H9 (cell line): Measurements from ENCODE around the gene ERRFI1. TPM values are rescaled to one million over a fixed set of nuclear protein-coding genes. Genes with fewer than 3 reads are reported as not detected.

Experiments used
- DNase-seq: peaks from one replicate; pipeline ENCODE4 v3.0.0-alpha.2; 2017
- H2AFZ ChIP-seq: one replicate; pipeline ENCODE4 v1.6.1; 2013; ENCODE audit warnings: mild to moderate bottlenecking, low read length, control low read depth, moderate library complexity
- H2AK5ac ChIP-seq: 2 replicates; pipeline ENCODE4 v1.6.1; 2013; ENCODE audit warnings: low read length, control low read depth, mixed read lengths; ENCODE audit not compliant: insufficient read length
- H2BK120ac ChIP-seq: one replicate; pipeline ENCODE4 v1.6.1; 2013; ENCODE audit warnings: low read depth, mild to moderate bottlenecking, low read length, control low read depth, inconsistent platforms; ENCODE audit not compliant: poor library complexity, severe bottlenecking
- H2BK12ac ChIP-seq: 2 replicates; pipeline ENCODE4 v1.6.1; 2013; ENCODE audit warnings: low read length, control low read depth, mixed read lengths, low read depth; ENCODE audit not compliant: insufficient read length
- H2BK15ac ChIP-seq: 2 replicates; pipeline ENCODE4 v1.6.1; 2013; ENCODE audit warnings: low read depth, low read length, control low read depth
- H2BK20ac ChIP-seq: one replicate; pipeline ENCODE4 v1.6.1; 2013; ENCODE audit warnings: low read depth, mild to moderate bottlenecking, low read length, control low read depth, inconsistent platforms; ENCODE audit not compliant: poor library complexity, severe bottlenecking
- H2BK5ac ChIP-seq: 2 replicates; pipeline ENCODE4 v1.6.1; 2013; ENCODE audit warnings: low read length, control low read depth, mixed read lengths; ENCODE audit not compliant: insufficient read length
- H3K14ac ChIP-seq: 2 replicates; pipeline ENCODE4 v1.6.1; 2013; ENCODE audit warnings: low read length, control low read depth; ENCODE audit not compliant: insufficient read depth
- H3K18ac ChIP-seq: 2 replicates; pipeline ENCODE4 v1.6.1; 2013; ENCODE audit warnings: low read depth, mild to moderate bottlenecking, mixed read lengths, low read length, control low read depth; ENCODE audit not compliant: insufficient read length
- H3K23ac ChIP-seq: 2 replicates; pipeline ENCODE4 v1.6.1; 2013; ENCODE audit warnings: low read length, control low read depth, mixed read lengths, low read depth; ENCODE audit not compliant: insufficient read length
- H3K23me2 ChIP-seq: 2 replicates; pipeline ENCODE4 v1.6.1; 2013; ENCODE audit warnings: low read depth, mild to moderate bottlenecking, mixed read lengths, low read length, control low read depth; ENCODE audit not compliant: insufficient read length, poor library complexity, severe bottlenecking
- H3K27ac ChIP-seq: 2 replicates; pipeline ENCODE4 v1.5.1; 2013; ENCODE audit warnings: low read length, control low read depth, mixed read lengths, low read depth; ENCODE audit not compliant: insufficient read length
- H3K27me3 ChIP-seq: 2 replicates; pipeline ENCODE4 v1.6.1; 2013; ENCODE audit warnings: low read length, control low read depth, inconsistent platforms; ENCODE audit not compliant: insufficient read depth
- H3K4ac ChIP-seq: 2 replicates; pipeline ENCODE4 v1.6.1; 2013; ENCODE audit warnings: low read depth, mild to moderate bottlenecking, control low read depth, inconsistent platforms, low read length, moderate library complexity
- H3K4me1 ChIP-seq: 2 replicates; pipeline ENCODE4 v1.6.1; 2013; ENCODE audit warnings: low read length, control low read depth, inconsistent platforms; ENCODE audit not compliant: insufficient read depth
- H3K4me2 ChIP-seq: 2 replicates; pipeline ENCODE4 v1.6.1; 2013; ENCODE audit warnings: low read length, control low read depth, mixed read lengths; ENCODE audit not compliant: insufficient read length, insufficient read depth
- H3K56ac ChIP-seq: 2 replicates; pipeline ENCODE4 v1.6.1; 2013; ENCODE audit warnings: low read depth, mild to moderate bottlenecking, mixed read lengths, low read length, control low read depth; ENCODE audit not compliant: insufficient read length
- H3K79me1 ChIP-seq: 2 replicates; pipeline ENCODE4 v1.6.1; 2013; ENCODE audit warnings: low read depth, mild to moderate bottlenecking, moderate library complexity, low read length, control low read depth, inconsistent platforms; ENCODE audit not compliant: insufficient read depth, poor library complexity, severe bottlenecking
- H3K79me2 ChIP-seq: 2 replicates; pipeline ENCODE4 v1.6.1; 2013; ENCODE audit warnings: low read length, control low read depth, inconsistent platforms; ENCODE audit not compliant: insufficient read depth
- H3K9ac ChIP-seq: 2 replicates; pipeline ENCODE4 v1.6.1; 2013; ENCODE audit warnings: low read length, control low read depth, mixed read lengths; ENCODE audit not compliant: insufficient read length; ENCODE audit errors: extremely low read depth
- H3K9me3 ChIP-seq: one replicate; pipeline ENCODE4 v1.6.1; 2013; ENCODE audit warnings: low read depth, low read length, inconsistent platforms; ENCODE audit not compliant: control insufficient read depth
- H3T11ph ChIP-seq: one replicate; pipeline ENCODE4 v1.6.1; 2013; ENCODE audit warnings: mild to moderate bottlenecking, low read length, control low read depth, inconsistent platforms
- H4K20me1 ChIP-seq: one replicate; pipeline ENCODE4 v1.6.1; 2013; ENCODE audit not compliant: control insufficient read depth, insufficient read length, insufficient read depth
- H4K5ac ChIP-seq: 2 replicates; pipeline ENCODE4 v1.6.1; 2013; ENCODE audit warnings: low read depth, mild to moderate bottlenecking, mixed read lengths, low read length, control low read depth; ENCODE audit not compliant: insufficient read length
- H4K8ac ChIP-seq: replicated peaks from 2 replicates; pipeline ENCODE4 v1.6.1; 2013; ENCODE audit warnings: low read length, control low read depth, mixed read lengths, low read depth; ENCODE audit not compliant: insufficient read length
- H4K91ac ChIP-seq: 2 replicates; pipeline ENCODE4 v1.6.1; 2013; ENCODE audit warnings: low read depth, mild to moderate bottlenecking, moderate library complexity, mixed read lengths, low read length, control low read depth; ENCODE audit not compliant: insufficient read length
- H3K27ac Mint-ChIP-seq, 3 experiments: 2 replicates in 2 of 3; 3 replicates in 1 of 3; pipeline ENCODE4 v1.8.0; 2020 to 2021; ENCODE audit warnings: mixed read lengths in 3 of 3, mild to moderate bottlenecking in 1 of 3, moderate library complexity in 1 of 3
- H3K27me3 Mint-ChIP-seq: 2 replicates; pipeline ENCODE4 v1.8.0; 2021; ENCODE audit warnings: low read depth, mild to moderate bottlenecking, moderate library complexity, mixed read lengths
- H3K36me3 Mint-ChIP-seq, 3 experiments: 2 replicates in 2 of 3; 3 replicates in 1 of 3; pipeline ENCODE4 v1.8.0; 2020 to 2021; ENCODE audit warnings: low read depth in 3 of 3, mixed read lengths in 3 of 3; ENCODE audit not compliant: insufficient read depth in 1 of 3
- H3K4me1 Mint-ChIP-seq, 2 experiments: 2 replicates each; pipeline ENCODE4 v1.8.0; 2020; ENCODE audit warnings: mixed read lengths in 2 of 2
- H3K4me3 Mint-ChIP-seq, 2 experiments: 2 replicates in 1 of 2; 3 replicates in 1 of 2; pipeline ENCODE4 v1.8.0; 2020 to 2021; ENCODE audit warnings: mild to moderate bottlenecking in 2 of 2, mixed read lengths in 2 of 2, moderate library complexity in 1 of 2
- H3K9me3 Mint-ChIP-seq, 2 experiments: 2 replicates in 1 of 2; 3 replicates in 1 of 2; pipeline ENCODE4 v1.8.0; 2020; ENCODE audit warnings: mild to moderate bottlenecking in 2 of 2, mixed read lengths in 2 of 2, moderate library complexity in 1 of 2
- CTCF ChIP-seq: fragments of 200-600 bp; sonication (generic); conservative IDR thresholded peaks from 3 replicates; pipeline ENCODE4 v1.8.0; 2021; ENCODE audit warnings: antibody characterized with exemption, mild to moderate bottlenecking
- WGBS: extraction: QIAGEN DNeasy Blood & Tissue Kit; methylation state at CpG from one replicate; pipeline ENCODE4 v1.1.7; 2013; ENCODE audit warnings: missing lambda C conversion rate, low lambda C conversion rate, mixed read lengths; ENCODE audit not compliant: insufficient read length; ENCODE audit errors: extremely low coverage; 5-methylcytosine and 5-hydroxymethylcytosine counted together
- total RNA-seq: library from RNA; stranded (reverse); gene quantifications from 2 replicates; pipeline ENCODE4 v1.2.1, GENCODE V29; 2021

Gene ERRFI1
- total RNA-seq, 1 experiment from 2014 or later: 20.8 TPM

GRCh38 chr1:8003438-8004112 is 22.5 kb downstream of the ERRFI1 start:
- no CpG with 5 or more reads among the region's 6 CpGs for WGBS
- Histone ChIP-seq H3K9ac (no peak overlapping the region), H2BK12ac (no peak overlapping the region), H4K8ac (no peak overlapping the region), H3K23ac (no peak overlapping the region), H3K79me1 (no peaks in the 10 kb centered on the region), H3K9me3 (no peaks in the 10 kb centered on the region), H3K27me3 (no peaks in the 10 kb centered on the region), H3K4me1 (peaks cover 11% of the 10 kb centered on the region; the same call in 1 of the 2 replicates), H3K56ac (no peak overlapping the region), H4K91ac (no peak overlapping the region), H2BK20ac (no peak overlapping the region), H3K4ac (no peak overlapping the region), H2BK5ac (no peak overlapping the region), H3T11ph (no peak overlapping the region), H3K27ac (no peak overlapping the region), H2AK5ac (no peak overlapping the region), H3K18ac (no peak overlapping the region), H3K79me2 (no peaks in the 10 kb centered on the region), H2BK15ac (no peak overlapping the region), H3K23me2 (no peaks in the 10 kb centered on the region), H3K4me2 (no peak overlapping the region), H3K14ac (no peak overlapping the region), H4K20me1 (no peaks in the 10 kb centered on the region), H2AFZ (no peak overlapping the region), H4K5ac (no peak overlapping the region), H2BK120ac (no peak overlapping the region)
- Mint-ChIP-seq H3K27me3 (no peaks in the 10 kb centered on the region), H3K4me3 (no peak overlapping the region), H3K27ac (peak overlapping the region in 2 of 3 experiments; percentile 11 to 90; a peak in 2 of 7 replicates), H3K9me3 (no peaks in the 10 kb centered on the region), H3K36me3 (no peaks in the 10 kb centered on the region; a peak in 2 of 7 replicates), H3K4me1 (peaks cover 38 to 39% of the 10 kb centered on the region in 2 experiments)
- no peak for TF ChIP-seq CTCF
- no peak for DNase-seq
